SK-N-DZ (cell line): ENCODE data around the gene TLR9.

ENCODE experiments used
- DNase-seq: peaks from one replicate; pipeline ENCODE4 v3.0.0-alpha.2; 2015; ENCODE audit warnings: low spot score

TLR9 gene

DNA sequence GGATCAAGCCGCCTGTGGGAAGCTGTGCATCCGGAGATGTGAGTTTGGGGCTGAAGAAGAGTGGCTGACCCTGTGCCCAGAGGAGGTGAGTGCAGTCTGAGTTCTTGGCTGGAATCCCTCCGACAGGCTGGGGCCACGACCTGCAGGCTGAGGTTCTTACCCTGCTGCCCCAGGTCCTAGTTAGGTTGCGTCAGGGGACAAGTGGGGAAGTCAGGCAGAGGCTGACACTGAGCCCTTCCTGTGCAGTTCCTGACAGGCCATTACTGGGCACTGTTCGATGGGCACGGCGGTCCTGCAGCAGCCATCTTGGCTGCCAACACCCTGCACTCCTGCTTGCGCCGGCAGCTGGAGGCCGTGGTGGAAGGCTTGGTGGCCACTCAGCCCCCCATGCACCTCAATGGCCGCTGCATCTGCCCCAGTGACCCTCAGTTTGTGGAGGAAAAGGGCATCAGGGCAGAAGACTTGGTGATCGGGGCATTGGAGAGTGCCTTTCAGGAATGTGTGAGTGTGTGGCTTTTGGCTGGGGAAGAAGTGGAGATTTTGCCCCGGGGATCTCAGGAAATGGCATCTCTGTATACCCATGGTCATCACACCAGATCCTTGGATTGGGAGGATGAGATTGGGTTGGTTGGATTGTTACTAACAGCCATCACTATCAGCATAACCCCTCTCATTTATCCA, 21.4 kb upstream of the TLR9 start:
- no peak for DNase-seq

DNA sequence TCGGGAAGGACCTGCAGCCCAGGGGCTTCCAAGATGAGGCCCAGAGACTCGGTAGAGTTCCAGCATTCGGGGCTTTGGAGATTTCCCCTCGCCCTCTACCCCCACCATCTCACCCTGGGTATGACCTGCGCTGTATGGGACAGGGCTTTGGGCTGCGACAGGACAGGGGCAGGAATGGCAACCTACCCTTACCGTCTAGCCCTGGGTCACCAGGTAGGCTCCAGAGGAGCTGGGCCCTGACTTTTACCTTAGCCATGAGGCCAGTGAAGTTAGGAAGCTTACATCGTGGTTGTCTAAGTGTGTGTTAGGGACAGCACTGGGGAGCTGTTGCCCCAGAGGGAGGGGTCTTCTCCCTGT, 20.8 kb upstream of the TLR9 start:
- DNase-seq, result no peak

- DNase-seq, result no peak
Measured at GRCh38 chr3:52245322-52246263, 20.1 kb upstream of the TLR9 start, which contains the start of gene PPM1M. PPM1M (plus strand) TSS chr3:52245759; CDS start chr3:52245825, 66 bp downstream.

GRCh38 chr3:52243791-52244628, 18.6 kb upstream of the TLR9 start:
- no peak for DNase-seq

GRCh38 chr3:52242039-52242438, 16.6 kb upstream of the TLR9 start:
- DNase-seq, result no peak

DNA sequence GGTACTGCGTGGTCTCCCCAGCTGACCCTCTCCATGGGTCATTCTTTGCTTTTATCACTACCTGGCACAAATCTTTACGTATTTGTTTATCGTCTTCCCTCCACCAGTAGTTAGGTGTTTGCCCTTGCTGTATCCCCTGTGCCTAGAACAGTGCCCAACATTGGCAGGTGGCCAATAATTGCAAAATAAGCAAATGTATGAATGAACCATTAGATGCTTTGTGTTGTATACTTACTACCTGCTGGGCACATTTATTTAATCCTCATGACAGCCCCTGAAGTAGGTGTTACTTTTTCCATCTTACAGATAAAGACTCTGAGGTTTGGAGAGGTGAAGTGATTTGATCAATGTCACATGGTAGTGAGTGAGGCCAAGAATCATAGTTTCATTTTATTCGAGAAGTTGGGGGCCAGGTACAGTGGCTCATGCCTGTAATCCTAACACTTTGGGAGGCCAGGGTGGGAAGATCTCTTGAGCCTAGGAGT, 15.5 kb upstream of the TLR9 start:
- DNase-seq, result no peak

- peak; percentile 96 for DNase-seq
Measured at GRCh38 chr3:52240059-52240885, 14.8 kb upstream of the TLR9 start.

DNA sequence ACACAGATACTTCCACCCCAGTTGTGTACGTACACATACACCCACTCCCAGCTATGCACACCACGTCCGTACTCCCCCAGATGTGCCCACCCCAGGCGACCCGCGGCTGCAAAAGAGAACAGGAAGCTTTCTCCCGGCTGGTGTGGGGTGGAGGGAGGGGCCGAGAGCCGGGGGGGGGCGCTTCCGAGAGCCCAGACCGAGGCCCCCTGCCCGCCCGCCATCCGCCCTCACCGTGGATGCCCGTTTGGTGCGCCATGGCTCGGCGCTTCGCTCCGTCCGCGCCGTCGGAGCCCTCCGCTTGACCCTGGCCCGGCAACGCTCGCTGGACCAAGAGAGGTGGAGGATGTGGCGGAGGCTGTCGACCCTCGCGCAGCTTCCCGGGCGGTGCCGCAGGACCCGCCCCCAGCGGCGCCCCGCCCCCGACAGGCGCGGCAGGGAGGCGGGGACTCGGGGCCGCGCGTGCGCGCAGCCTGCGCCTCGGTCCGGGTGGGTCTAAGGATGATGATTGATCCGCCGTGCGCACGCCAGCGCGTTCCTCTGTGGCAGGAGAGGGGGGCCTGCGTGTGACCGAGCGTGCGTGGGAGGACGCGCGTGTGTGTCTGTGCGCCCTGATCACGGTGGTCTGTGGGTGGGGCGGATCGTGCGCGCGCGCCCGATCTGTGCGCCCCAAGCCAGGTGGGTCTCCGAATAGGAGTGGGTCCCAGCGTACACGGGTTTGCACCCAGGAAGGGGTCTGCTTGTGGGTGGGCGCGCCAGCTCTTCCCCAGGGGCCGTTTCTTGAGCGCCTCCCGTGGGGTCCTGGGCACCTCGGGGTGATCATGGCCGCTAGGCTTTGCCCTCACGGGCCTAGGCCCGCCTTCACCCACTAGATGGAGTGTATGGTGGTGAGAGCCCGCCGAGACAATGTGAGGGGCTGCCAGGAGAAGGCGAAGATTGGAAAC, 13.6 kb upstream of the TLR9 start, which contains the start of gene TWF2:
Gene TWF2, minus strand, starts transcription at position 398 of the 941 bp plus-strand sequence. Its CDS starts 142 bp downstream, at position 256.
- DNase-seq, result peak; percentile 75

- DNase-seq, result peak; percentile 38
Measured at GRCh38 chr3:52238193-52238760, 12.8 kb upstream of the TLR9 start.

- DNase-seq, result no peak
Measured at GRCh38 chr3:52237657-52238172, 12.3 kb upstream of the TLR9 start.

GRCh38 chr3:52237006-52237656, 11.7 kb upstream of the TLR9 start:
- DNase-seq, result no peak

- DNase-seq, result no peak
Measured at GRCh38 chr3:52236424-52236886, 11.0 kb upstream of the TLR9 start.

DNA sequence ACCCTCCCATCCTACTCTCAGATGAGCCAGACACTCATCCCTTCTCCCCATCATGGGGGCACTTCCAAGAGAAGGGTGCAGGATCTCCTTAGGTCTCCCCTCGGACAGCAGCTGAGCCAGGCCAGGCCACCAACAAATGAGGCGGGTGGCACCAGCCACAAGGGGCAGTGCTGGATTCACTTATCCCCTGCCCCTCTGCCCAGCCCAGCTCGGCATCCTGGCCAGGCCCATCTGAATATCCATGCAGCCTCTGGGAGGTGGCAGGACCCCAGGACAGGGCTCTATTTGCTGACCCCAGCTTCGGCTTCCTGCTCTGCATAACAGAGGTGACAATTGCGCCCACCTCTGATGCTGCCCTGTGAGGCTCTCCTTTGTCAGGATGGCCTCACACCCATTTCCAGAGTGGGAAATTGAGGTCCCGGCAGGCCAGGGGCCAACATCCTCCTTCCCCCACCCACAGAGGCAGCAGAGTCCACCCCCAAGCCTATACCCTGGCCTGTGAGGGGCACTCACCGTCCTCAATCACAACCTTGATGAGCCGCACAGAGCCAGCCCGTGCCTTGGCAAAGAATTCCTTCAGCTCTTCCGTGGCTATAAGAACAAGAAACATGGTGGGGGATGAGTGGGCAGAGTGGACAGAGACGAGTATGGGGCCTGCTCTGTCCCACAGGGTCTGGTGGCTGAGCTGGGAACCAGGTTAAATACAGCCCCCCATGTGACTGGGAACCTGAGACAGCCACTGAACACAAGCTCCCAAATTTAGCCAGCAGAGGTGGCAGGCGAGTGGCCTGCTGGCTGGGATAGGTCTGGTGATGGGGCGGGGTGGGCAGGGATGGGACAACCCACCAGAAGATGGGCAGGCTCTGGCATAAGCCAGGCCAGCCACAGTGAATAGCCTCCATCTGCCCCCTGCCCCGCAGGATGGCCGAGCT, 9.3 kb upstream of the TLR9 start:
- DNase-seq, result no peak

GRCh38 chr3:52233968-52234367, 8.5 kb upstream of the TLR9 start:
- DNase-seq, result no peak

DNA sequence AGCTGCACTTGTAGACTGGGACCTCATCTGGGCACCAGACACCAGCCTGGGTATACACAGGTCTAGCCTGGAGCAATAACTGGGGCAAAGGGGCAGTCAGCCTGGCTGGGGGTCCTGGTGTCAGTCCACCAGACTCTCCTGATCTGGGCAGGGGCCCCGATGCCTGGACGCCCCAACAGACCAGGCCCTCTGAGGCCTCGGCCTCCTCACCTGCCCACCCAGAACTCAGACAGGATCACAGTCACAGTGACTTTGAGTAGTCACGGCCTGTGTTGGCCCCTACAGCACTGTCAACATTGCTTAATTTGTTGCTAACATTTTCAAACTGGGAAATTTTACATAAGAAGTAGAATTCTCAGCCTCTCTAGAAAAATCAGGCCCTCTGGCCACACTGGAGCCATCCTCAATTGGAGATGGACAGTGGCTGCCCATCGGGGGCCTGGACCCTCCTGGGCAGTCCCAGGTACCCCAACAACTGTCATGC, 7.7 kb upstream of the TLR9 start:
- no peak for DNase-seq

DNA sequence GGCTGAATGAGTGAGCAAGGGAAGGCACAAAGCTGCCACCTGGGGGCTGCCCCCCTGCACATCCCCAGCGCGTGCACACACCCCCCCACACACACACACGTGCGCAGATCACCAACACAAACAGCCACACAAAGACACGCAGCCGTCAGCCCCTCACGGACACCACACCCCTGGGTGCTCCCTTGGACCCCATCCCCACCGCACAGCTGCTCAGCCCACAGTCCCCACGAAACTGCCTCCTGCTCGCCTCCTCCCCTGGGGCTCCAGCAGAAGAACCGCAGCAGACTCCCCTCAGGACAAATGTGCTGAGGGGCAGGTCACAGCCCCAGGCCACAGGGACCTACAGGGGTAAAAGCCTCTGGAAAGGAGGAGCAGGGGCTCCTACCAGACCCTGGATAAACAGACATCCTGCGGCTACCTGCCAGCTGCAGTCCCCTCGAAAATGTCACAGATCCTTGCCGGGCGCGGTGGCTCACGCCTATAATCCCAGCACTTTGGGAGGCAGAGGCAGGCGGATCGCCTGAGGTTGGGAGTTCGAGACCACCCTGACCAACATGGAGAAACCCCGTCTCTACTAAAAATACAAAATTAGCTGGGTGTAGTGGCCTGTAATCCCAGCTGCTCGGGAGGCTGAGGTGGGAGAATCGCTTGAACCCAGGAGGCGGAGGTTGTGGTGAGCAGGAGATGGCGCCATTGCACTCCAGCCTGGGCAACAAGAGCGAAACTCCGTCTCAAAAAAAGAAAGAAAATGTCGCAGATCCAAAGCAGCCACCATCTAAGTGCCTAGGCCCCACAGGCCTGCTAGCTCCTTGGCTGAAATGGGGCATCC, 7.0 kb upstream of the TLR9 start:
- DNase-seq, result no peak
